Measurements from ENCODE around the gene ASTN2.

GRCh38 chr9:117233016-117233415 is 181.8 kb downstream of the ASTN2 start:
- no peak for TF ChIP-seq HNRNPUL1 (IDR thresholded peaks at IDR 0.05; ENCODE audit: low read length)
- no peak for TF ChIP-seq TEAD1 (CRISPR knock-in tag; IDR thresholded peaks at IDR 0.05)
- no peak for TF ChIP-seq PTBP1 (IDR thresholded peaks at IDR 0.05; ENCODE audit: low read depth, low read length)
- no peak for TF ChIP-seq MAX (CRISPR knock-in tag; IDR thresholded peaks at IDR 0.05)
- TF ChIP-seq U2AF1 (optimal IDR thresholded peaks at IDR 0.05; ENCODE audit: low read depth, low read length) = no peak
- no peak for TF ChIP-seq RFX5 (IDR thresholded peaks at IDR 0.05; ENCODE audit: low read depth, low read length)
- no peak for TF ChIP-seq DIDO1 (tag; IDR thresholded peaks at IDR 0.05; ENCODE audit: low read depth)
- no peak for TF ChIP-seq CTBP1 (IDR thresholded peaks at IDR 0.05; ENCODE audit: borderline replicate concordance)
- TF ChIP-seq CTCF (IDR thresholded peaks at IDR 0.05 in 2 of 3, conservative IDR thresholded peaks at IDR 0.05 in 1 of 3; ENCODE audit: insufficient read depth in 2 of 3, low read depth in 1 of 3, low read length in 3 of 3) = no peak

Data from K562 (cell line).